ENCODE data around the gene CISD3.

GRCh38 chr17:38716368-38717005, 13.7 kb upstream of the CISD3 start:
- no peak for TF ChIP-seq ZNF18 (tag by site-specific recombination; IDR thresholded peaks at IDR 0.05)
- no peak for TF ChIP-seq ZNF513 (tag by site-specific recombination; IDR thresholded peaks at IDR 0.05)
- no peak for TF ChIP-seq ZNF354C (tag by site-specific recombination; IDR thresholded peaks at IDR 0.05; ENCODE audit: borderline replicate concordance, low read depth)
- no peak for TF ChIP-seq CTCF (tag by site-specific recombination; IDR thresholded peaks at IDR 0.05)
- no peak for TF ChIP-seq YY1 (tag by site-specific recombination; IDR thresholded peaks at IDR 0.05)
- TF ChIP-seq PRDM10 (tag by site-specific recombination; IDR thresholded peaks at IDR 0.05): no peak
- no peak for TF ChIP-seq ZNF211 (tag by site-specific recombination; IDR thresholded peaks at IDR 0.05; ENCODE audit: low read depth)
- TF ChIP-seq ZBTB48 (tag by site-specific recombination; IDR thresholded peaks at IDR 0.05): no peak
- no peak for TF ChIP-seq ZNF404 (tag by site-specific recombination; IDR thresholded peaks at IDR 0.05)
- TF ChIP-seq RBAK (tag by site-specific recombination; IDR thresholded peaks at IDR 0.05): no peak
- no peak for TF ChIP-seq ZNF266 (tag by site-specific recombination; IDR thresholded peaks at IDR 0.05; ENCODE audit: low read depth)
- no peak for TF ChIP-seq ZNF580 (tag by site-specific recombination; IDR thresholded peaks at IDR 0.05)
- no peak for TF ChIP-seq ZNF341 (tag by site-specific recombination; IDR thresholded peaks at IDR 0.05; ENCODE audit: low read depth)

Data from HEK293 (cell line).